Suprapubic skin (tissue), 4 donors: ENCODE data around the gene GSPT1. TPM values are rescaled to one million over a fixed set of nuclear protein-coding genes. Genes with fewer than 3 reads are reported as not detected.

Experiments used
- DNase-seq, 2 donors: peaks; one replicate each; pipeline ENCODE4 v3.0.0-alpha.2; 2019; ENCODE audit warnings: low spot score in 2 of 2
- H3K27ac ChIP-seq: fragments of 200-600 bp; sonication (generic); one replicate; pipeline ENCODE4 v1.5.1; 2019
- H3K27me3 ChIP-seq: fragments of 200-600 bp; sonication (generic); one replicate; pipeline ENCODE4 v1.5.1; 2019
- H3K36me3 ChIP-seq: fragments of 200-600 bp; sonication (generic); one replicate; pipeline ENCODE4 v1.5.1; 2019
- H3K4me1 ChIP-seq: fragments of 200-600 bp; sonication (generic); one replicate; pipeline ENCODE4 v1.5.1; 2019
- H3K4me3 ChIP-seq: fragments of 200-600 bp; sonication (generic); one replicate; pipeline ENCODE4 v1.5.1; 2019; ENCODE audit warnings: mild to moderate bottlenecking
- H3K9me3 ChIP-seq: fragments of 200-600 bp; sonication (generic); one replicate; pipeline ENCODE4 v1.5.1; 2019
- EP300 ChIP-seq: sonication (generic); formaldehyde crosslinking; IDR thresholded peaks from one replicate; pipeline ENCODE4 v1.6.1; 2017; ENCODE audit warnings: antibody characterized with exemption
- POLR2A ChIP-seq, 2 donors: fragments of 450-650 bp; IDR thresholded peaks; one replicate each; pipeline ENCODE4 v1.6.1; 2017; ENCODE audit warnings: antibody characterized with exemption in 2 of 2, mild to moderate bottlenecking in 2 of 2, moderate library complexity in 2 of 2
- POLR2AphosphoS5 ChIP-seq, 3 donors: sonication (generic); formaldehyde crosslinking; IDR thresholded peaks; one replicate each; pipeline ENCODE4 v1.6.1; 2017; ENCODE audit warnings: antibody characterized with exemption in 3 of 3
- WGBS: methylation state at CpG from one replicate; pipeline ENCODE4 v1.1.5; 2018; 5-methylcytosine and 5-hydroxymethylcytosine counted together
- total RNA-seq, 4 donors: library from RNA; depleted of rRNA; stranded (reverse); fragments of >200 nt; gene quantifications; one replicate each; pipeline ENCODE4 v1.1.0, GENCODE V29; 2016
- TF ChIP-seq, protein P1 (sequence below), 2 donors: fragments of 200-600 bp in 1 of 2; fragments of 450-650 bp in 1 of 2; sonication (generic) in 1 of 2; IDR thresholded peaks; one replicate each; pipeline ENCODE4 v1.5.1; 2016 to 2019; ENCODE audit warnings: antibody characterized with exemption in 2 of 2, mild to moderate bottlenecking in 1 of 2, moderate library complexity in 1 of 2

The GSPT1 gene
- total RNA-seq, 4 donors from 2014 or later, result 52.8 to 71.1 (median 62.2) TPM

DNA sequence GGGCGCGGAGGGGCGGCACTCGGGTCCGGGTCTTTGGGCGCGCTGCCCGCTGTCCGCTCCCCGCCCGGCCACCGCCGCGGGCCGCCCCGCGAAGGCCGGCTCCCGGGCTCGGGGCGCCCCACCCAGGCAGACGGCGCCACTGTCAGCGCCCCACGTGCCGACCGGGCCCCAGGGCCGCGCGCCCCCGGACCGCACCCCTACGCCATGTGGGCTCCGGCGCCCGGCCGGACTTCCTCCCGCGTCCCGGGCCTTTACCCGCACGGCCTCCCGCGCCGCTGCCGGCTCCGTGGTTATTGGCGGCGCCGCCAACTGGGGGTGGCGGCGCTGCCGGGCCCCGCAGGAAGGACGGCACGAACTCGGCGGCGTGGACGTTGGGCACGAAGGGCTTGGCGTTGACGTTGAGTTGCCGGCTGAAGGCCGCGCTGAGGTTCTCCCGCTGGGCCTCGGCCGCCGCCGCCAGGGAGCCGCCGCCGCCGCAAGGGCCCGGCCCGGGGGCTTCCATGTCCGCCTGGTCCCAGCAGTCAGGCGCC, 577 bp downstream of the GSPT1 start:
- Histone ChIP-seq H3K9me3 (no peaks in the 10 kb centered on the region), H3K4me1 (peaks cover 44% of the 10 kb centered on the region), H3K27ac (peak overlapping the region; percentile 97), H3K36me3 (no peaks in the 10 kb centered on the region), H3K4me3 (peak overlapping the region; percentile 98), H3K27me3 (no peaks in the 10 kb centered on the region)
- no peak for TF ChIP-seq EP300
- WGBS, result 0% methylated on average over 20 of the region's 79 CpGs
- DNase-seq, result no peak

DNA sequence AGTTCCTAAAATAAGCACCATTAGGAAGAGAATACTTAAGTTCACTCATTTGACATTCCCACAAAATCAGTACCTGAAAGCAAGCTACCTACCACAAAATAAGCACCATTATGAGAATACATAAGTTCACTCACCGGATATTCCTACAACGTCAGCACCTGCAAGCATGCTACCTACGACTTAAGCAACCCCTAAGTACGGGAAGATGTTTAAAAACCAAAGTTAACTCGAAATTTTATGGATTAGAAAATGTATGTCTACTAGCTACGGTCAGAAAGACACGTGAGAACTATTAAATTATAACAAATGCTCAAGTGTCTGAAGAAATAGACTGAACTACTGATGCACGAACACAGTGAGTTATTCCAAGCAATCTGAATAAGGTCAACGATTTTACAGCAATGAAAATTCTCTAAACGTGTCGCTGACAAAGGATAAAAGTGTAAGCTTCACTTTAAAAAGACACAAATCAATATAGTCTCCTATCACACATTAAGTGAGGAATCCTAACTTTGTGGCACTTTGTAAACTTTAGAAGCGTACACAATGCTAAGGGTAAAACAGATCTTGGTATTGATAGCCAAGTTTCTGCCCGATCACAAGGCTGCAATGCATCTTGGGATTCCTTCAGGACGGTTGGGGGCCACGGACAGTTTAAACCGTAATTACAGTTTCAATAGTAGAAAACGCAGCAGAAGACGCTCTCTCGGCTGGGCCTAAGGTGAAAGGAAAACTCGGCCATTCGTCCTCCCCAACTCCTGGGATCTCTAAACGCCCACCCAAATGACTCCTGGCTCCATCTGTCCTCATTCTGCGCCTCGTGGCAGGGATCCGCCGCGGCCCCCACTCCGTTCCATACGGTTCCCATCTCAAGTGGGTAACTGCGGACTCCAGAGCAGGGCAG, 1.3 kb downstream of the GSPT1 start:
- Histone ChIP-seq H3K27me3 (no peaks in the 10 kb centered on the region), H3K4me3 (peak overlapping the region; percentile 98), H3K9me3 (no peaks in the 10 kb centered on the region), H3K27ac (peak overlapping the region; percentile 97), H3K4me1 (peaks cover 51% of the 10 kb centered on the region), H3K36me3 (no peaks in the 10 kb centered on the region)
- no peak for TF ChIP-seq EP300
- TF ChIP-seq, protein P1, sequence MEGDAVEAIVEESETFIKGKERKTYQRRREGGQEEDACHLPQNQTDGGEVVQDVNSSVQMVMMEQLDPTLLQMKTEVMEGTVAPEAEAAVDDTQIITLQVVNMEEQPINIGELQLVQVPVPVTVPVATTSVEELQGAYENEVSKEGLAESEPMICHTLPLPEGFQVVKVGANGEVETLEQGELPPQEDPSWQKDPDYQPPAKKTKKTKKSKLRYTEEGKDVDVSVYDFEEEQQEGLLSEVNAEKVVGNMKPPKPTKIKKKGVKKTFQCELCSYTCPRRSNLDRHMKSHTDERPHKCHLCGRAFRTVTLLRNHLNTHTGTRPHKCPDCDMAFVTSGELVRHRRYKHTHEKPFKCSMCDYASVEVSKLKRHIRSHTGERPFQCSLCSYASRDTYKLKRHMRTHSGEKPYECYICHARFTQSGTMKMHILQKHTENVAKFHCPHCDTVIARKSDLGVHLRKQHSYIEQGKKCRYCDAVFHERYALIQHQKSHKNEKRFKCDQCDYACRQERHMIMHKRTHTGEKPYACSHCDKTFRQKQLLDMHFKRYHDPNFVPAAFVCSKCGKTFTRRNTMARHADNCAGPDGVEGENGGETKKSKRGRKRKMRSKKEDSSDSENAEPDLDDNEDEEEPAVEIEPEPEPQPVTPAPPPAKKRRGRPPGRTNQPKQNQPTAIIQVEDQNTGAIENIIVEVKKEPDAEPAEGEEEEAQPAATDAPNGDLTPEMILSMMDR (IDR thresholded peaks at IDR 0.05), result no peak
- TF ChIP-seq POLR2AphosphoS5 (IDR thresholded peaks at IDR 0.05), result no peak
- TF ChIP-seq POLR2A (IDR thresholded peaks at IDR 0.05), result no peak
- 3% methylated on average over 28 of the region's 30 CpGs for WGBS
- DNase-seq, result no peak

DNA sequence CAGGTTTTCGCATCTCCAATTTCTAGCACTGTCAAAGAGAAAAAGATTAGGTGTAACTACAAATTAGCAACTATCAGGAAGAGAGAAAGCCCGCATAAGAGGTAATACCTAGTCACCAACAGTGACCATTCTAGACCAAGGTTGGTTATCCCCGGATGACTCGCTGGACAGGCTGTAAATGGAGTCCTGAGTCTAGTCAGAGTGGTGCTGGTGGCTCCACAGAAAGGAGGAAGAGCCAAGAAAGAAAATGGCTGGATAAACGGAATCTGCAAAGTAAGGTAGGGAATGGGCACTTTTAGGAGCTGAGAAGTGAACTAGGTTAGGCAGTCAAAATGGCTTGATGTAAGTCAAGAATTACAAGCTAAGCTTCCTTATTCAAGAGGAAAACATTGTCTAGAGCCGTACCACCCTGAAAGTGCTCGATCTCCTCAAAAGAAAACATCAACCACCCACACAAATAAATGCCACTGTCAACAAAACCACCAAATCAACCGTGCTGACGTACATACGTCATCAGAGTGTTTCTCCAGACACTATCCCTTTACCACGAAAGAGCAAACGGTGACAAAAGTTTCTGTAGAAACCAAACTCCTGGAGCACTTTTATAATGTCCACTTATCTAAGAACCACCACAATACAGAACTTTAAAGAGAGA, 2.2 kb downstream of the GSPT1 start:
- TF ChIP-seq, protein P1 (IDR thresholded peaks at IDR 0.05), result no peak
- TF ChIP-seq EP300 (no peak), POLR2A (IDR thresholded peaks at IDR 0.05) (no peak), POLR2AphosphoS5 (IDR thresholded peaks at IDR 0.05) (no peak)
- Histone ChIP-seq H3K27ac (peak overlapping the region; percentile 3), H3K4me1 (peaks cover 54% of the 10 kb centered on the region), H3K36me3 (no peaks in the 10 kb centered on the region), H3K27me3 (no peaks in the 10 kb centered on the region), H3K4me3 (peak overlapping the region; percentile 98), H3K9me3 (no peaks in the 10 kb centered on the region)
- WGBS, result 59% methylated on average over 12 of the region's 12 CpGs
- DNase-seq, result no peak

DNA sequence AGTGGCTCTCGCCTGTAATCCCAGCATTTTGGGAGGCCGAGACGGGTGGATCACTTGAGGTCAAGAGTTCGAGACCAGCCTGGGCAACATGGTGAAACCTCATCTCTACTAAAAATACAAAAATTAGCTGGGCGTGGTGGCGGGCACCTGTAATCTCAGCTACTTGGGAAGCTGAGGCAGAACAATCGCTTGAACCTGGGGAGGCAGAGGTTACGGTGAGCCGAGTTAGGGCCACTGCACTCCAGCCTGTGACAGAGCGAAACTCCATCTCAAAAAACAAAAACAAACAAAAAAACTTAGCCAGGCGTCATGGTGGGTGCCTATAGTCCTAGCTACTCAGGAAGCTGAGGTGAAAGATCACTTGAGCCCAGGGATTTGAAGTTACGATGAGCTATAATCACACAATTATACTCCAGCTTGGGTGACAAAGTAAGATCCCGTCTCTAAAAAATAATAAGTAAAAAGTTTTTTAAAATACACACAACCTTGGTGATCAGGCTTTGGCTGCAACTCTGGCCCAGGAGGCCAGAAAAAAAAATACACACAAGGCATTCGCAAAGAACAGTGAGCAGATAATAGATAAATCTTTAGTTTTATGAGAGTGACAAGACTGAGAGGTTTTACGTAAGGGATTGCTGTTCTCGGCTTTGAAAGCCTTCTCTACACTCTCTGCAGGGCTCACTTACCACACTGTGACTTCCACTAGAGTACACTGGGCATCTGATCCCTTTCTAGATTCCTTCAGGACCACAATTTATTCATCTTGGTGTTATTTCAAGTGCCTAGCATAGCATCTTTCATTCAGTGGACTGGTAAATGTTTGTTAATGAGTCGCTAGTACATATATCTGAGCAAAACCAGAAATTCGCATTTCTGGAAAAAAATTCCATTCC, 5.9 kb downstream of the GSPT1 start:
- H3K4me3 ChIP-seq, result no peak overlapping the region
- H3K4me1 ChIP-seq, result peaks cover 61% of the 10 kb centered on the region
- no peak overlapping the region for H3K27ac ChIP-seq
- WGBS, result 86% methylated on average over 18 of the region's 18 CpGs
- no peak for DNase-seq
- TF ChIP-seq POLR2AphosphoS5 (IDR thresholded peaks at IDR 0.05), result no peak
- TF ChIP-seq, protein P1 (IDR thresholded peaks at IDR 0.05), result no peak
- TF ChIP-seq EP300, result no peak
- no peak for TF ChIP-seq POLR2A (IDR thresholded peaks at IDR 0.05)
- H3K36me3 ChIP-seq, result no peaks in the 10 kb centered on the region
- H3K9me3 ChIP-seq, result no peaks in the 10 kb centered on the region
- H3K27me3 ChIP-seq, result no peaks in the 10 kb centered on the region

DNA sequence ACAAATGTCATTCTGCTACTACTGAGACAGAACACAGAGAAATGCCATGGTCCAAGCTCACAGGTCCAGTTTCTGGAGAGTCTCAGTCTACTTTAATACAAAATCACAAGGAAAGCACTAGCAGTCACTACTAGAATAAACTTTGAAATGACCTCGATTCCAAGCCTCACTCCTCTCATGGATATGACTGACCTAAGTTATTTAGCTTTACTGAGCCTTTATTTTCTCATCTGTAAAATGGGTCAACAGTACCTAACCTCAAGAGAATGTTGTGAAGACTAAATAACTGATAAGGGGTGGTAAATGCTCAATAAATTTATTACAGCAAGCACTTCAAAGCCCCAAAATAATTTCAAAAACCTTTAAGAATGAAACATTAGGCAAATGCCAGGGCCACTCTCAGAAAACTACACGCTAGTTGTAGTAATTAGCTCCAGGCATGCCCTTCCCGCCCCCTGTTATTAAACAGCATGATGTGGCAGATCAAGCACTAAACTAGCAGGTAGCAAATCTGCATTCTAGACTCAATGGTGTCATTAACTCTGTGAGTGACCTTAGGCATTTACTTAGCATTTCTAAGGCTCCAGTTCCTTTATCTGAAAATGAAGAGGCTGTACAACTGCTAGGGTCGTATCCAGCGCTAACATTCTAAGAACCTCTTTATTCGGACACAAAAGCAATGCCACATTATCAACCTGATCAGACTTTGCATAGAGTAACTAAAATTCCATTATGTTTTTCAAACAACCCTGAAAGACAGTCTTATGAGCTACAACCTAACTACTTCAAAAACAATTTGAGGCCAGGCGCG, 8.4 kb downstream of the GSPT1 start:
- no peak overlapping the region for H3K27ac ChIP-seq
- H3K36me3 ChIP-seq, result no peaks in the 10 kb centered on the region
- 90% methylated on average over 8 of the region's 8 CpGs for WGBS
- no peak for DNase-seq
- no peak overlapping the region for H3K4me3 ChIP-seq
- H3K9me3 ChIP-seq, result no peaks in the 10 kb centered on the region
- H3K4me1 ChIP-seq, result peaks cover 39% of the 10 kb centered on the region
- TF ChIP-seq EP300 (no peak), POLR2A (IDR thresholded peaks at IDR 0.05) (no peak), POLR2AphosphoS5 (IDR thresholded peaks at IDR 0.05) (no peak)
- TF ChIP-seq, protein P1 (IDR thresholded peaks at IDR 0.05), result no peak
- H3K27me3 ChIP-seq, result no peaks in the 10 kb centered on the region
